Effector memory CD4-positive, alpha-beta T cell (primary cell): ENCODE measurements around the gene CALML5.

Experiments used
- DNase-seq, 3 donors: peaks; one replicate each; pipeline ENCODE4 v3.0.0-alpha.2; 2020
- H3K27ac ChIP-seq: 2 replicates; pipeline ENCODE4 v1.7.0; 2013; ENCODE audit warnings: mild to moderate bottlenecking, low read length, moderate library complexity; ENCODE audit not compliant: insufficient read depth, poor library complexity, severe bottlenecking
- H3K27me3 ChIP-seq: replicated peaks from 2 replicates; pipeline ENCODE4 v1.7.0; 2013; ENCODE audit warnings: mild to moderate bottlenecking, low read length; ENCODE audit not compliant: insufficient read depth, control insufficient read depth, poor library complexity, severe bottlenecking
- H3K36me3 ChIP-seq: 2 replicates; pipeline ENCODE4 v1.7.0; 2013; ENCODE audit warnings: mild to moderate bottlenecking, low read length, moderate library complexity; ENCODE audit not compliant: control insufficient read depth, insufficient read depth
- H3K4me1 ChIP-seq: 2 replicates; pipeline ENCODE4 v1.7.0; 2013; ENCODE audit warnings: low read length, mild to moderate bottlenecking; ENCODE audit not compliant: control insufficient read depth, insufficient read depth, poor library complexity, severe bottlenecking
- H3K4me3 ChIP-seq: 2 replicates; pipeline ENCODE4 v1.7.0; 2013; ENCODE audit warnings: low read length, low read depth, mild to moderate bottlenecking; ENCODE audit not compliant: insufficient read depth, poor library complexity, severe bottlenecking
- H3K9me3 ChIP-seq: 2 replicates; pipeline ENCODE4 v1.7.0; 2013; ENCODE audit warnings: mild to moderate bottlenecking, low read length, moderate library complexity; ENCODE audit not compliant: control insufficient read depth
- total RNA-seq, 3 donors: gene quantifications; one replicate each; lab custom pipeline; 2026; lab: John Stamatoyannopoulos, UW

The CALML5 gene, protein sequence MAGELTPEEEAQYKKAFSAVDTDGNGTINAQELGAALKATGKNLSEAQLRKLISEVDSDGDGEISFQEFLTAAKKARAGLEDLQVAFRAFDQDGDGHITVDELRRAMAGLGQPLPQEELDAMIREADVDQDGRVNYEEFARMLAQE
- total RNA-seq, result 0 reads per million in 3 donors

DNA sequence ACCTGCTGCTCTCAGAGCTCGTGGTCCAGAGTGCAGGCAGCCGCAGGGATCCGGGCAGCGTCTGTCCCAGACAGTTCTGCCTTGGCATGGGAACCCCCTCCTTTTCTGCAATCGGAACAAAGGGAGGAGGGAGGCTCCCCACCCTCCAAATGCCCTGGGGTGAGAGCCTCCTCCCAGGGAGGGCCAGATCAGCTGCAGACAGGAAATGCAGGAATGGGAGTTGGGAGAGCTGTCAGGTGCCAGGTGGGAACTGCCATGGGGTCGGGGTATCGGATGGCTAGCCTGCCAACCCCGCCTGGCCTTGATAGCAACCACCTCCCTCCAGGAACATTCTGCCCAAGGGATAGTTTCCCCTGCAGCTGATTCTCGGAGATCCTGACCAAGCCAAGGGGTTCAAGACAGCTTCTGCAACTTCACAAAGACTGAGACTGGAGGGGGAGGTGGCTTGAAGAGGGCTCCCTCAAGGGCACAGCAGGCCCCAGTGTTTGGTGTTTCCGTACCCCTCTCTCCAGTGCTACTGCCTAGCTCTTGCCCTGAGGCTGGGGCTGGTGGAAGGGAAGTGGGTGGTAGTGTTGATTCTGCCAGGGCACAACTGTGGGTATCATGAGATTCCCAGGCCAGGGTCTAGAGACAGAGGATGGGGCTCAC is at the start of gene CALML5:
Gene CALML5 (minus strand): TSS at position 78 of the 648 bp plus-strand sequence. CDS start 132 bp downstream, outside the sequence.
- DNase-seq, result no peak
- Histone ChIP-seq H3K36me3 (no peaks in the 10 kb centered on the region), H3K4me1 (no peaks in the 10 kb centered on the region), H3K9me3 (no peaks in the 10 kb centered on the region), H3K4me3 (no peak within 1 kb of the TSS), H3K27me3 (no peaks in the 10 kb centered on the region), H3K27ac (no peak within 1 kb of the TSS)

GRCh38 chr10:5547931-5548660 is 48.7 kb upstream of the CALML5 start:
- DNase-seq, result no peak
- Histone ChIP-seq H3K4me1 (peaks cover 15% of the 10 kb centered on the region), H3K36me3 (no peaks in the 10 kb centered on the region), H3K27ac (no peak overlapping the region), H3K9me3 (no peaks in the 10 kb centered on the region), H3K27me3 (no peaks in the 10 kb centered on the region), H3K4me3 (no peak overlapping the region)

DNA sequence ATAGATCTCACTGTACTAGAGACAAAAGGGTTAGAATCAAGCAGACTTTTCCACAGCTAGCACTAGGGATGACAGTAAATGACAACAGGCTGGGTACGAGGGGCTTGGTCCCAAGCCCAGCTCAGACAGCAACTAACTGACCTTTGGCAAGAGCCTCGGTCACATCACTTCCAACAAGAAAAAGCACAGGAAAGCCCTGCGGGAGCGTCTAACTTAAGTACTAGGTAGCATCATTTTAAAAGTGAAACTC is 48.2 kb upstream of the CALML5 start:
- Histone ChIP-seq H3K27me3 (no peaks in the 10 kb centered on the region), H3K4me3 (no peak overlapping the region), H3K27ac (no peak overlapping the region), H3K9me3 (no peaks in the 10 kb centered on the region), H3K36me3 (no peaks in the 10 kb centered on the region), H3K4me1 (peaks cover 11% of the 10 kb centered on the region)
- no peak for DNase-seq

GRCh38 chr10:5546891-5547680 is 47.7 kb upstream of the CALML5 start:
- H3K4me1 ChIP-seq, result peaks cover 6% of the 10 kb centered on the region
- H3K4me3 ChIP-seq, result no peak overlapping the region
- no peak overlapping the region for H3K27ac ChIP-seq
- no peaks in the 10 kb centered on the region for H3K27me3 ChIP-seq
- no peaks in the 10 kb centered on the region for H3K36me3 ChIP-seq
- no peak for DNase-seq
- no peaks in the 10 kb centered on the region for H3K9me3 ChIP-seq

DNA sequence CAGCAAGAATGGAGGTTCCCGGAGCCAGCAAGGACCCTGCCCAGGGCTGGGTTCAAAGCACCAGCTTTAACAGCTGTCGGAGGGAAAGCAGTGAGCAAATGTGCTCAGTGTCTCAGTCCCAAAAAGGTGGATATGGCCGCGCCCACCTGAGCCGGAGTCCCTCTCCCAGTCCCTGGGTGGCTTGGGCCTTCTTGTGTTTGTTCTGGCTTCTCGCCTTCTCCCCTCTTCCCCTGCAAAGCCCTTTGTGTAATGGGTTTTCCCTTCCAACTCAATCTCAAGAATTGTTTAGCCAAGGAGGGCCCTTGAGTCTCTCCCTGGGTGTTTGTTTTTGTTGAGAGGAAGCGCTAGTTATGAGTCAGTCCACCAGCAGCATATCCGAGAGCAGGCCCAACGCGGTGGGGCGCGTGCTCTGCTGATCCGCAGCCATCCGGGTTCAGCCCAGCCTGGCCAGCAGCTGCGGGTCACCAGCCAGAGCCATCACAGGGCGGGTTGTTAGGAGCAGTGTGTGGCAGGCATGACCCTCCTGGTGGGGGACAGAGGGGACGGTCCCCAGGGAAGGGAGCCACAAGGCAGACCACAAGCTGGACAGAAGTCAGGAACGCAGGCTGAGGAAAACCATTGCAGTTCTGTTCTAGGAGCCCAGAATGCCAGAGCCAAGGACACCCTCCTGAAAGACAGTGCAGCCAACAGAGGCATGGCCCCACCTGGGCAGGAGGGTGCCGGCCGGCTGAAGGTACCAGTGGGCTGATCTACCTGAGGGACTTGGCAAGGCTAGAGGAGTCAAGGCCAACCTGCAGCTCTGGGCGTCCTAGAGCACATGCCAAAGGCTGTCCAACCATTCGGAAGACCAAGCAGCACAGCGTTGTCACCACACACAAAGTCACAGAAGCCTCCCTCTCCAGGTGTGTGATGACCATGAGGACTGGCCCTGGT is 46.7 kb upstream of the CALML5 start:
- H3K4me3 ChIP-seq, result no peak overlapping the region
- DNase-seq, result no peak
- H3K27ac ChIP-seq, result no peak overlapping the region
- no peaks in the 10 kb centered on the region for H3K36me3 ChIP-seq
- no peaks in the 10 kb centered on the region for H3K27me3 ChIP-seq
- H3K4me1 ChIP-seq, result no peaks in the 10 kb centered on the region
- no peaks in the 10 kb centered on the region for H3K9me3 ChIP-seq

- no peaks in the 10 kb centered on the region for H3K4me1 ChIP-seq
- no peaks in the 10 kb centered on the region for H3K27me3 ChIP-seq
- H3K9me3 ChIP-seq, result no peaks in the 10 kb centered on the region
- no peaks in the 10 kb centered on the region for H3K36me3 ChIP-seq
- H3K4me3 ChIP-seq, result no peak overlapping the region
- H3K27ac ChIP-seq, result no peak overlapping the region
- DNase-seq, result no peak
These were observed 46.0 kb upstream of the CALML5 start for GRCh38 chr10:5545426-5545777.

- Histone ChIP-seq H3K9me3 (no peaks in the 10 kb centered on the region), H3K4me1 (no peaks in the 10 kb centered on the region), H3K27ac (no peak overlapping the region), H3K36me3 (no peaks in the 10 kb centered on the region), H3K27me3 (no peaks in the 10 kb centered on the region), H3K4me3 (no peak overlapping the region)
- DNase-seq, result no peak
These were observed 45.6 kb upstream of the CALML5 start for GRCh38 chr10:5545011-5545410.

DNA sequence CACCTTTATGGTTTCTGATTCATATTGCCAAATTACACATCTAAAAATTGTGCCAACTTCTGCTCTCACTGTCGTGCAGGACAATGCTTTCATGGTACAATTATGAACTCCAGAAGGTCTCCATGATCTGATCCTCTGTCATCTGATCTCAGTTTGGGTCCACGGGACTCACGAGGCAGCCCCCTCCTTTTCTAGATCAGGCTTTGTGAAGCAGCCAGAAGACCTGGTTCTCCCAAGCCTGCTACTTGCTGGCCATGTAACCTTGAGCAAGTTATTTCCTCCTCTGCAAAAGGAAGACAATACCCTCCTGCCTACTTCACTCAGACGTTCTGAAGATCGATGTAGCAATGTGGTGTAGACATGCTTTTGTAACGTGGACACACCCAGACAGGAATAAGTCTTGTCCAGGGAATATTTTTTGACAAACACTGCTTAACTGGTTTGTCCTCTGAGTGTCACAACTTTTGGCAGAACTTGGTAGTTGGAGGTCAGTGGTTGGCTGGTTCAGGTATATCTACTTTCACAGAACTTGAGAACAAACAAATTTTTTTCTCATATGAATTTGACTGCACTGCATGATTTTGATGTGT is 44.9 kb upstream of the CALML5 start:
- H3K27me3 ChIP-seq, result no peaks in the 10 kb centered on the region
- no peak overlapping the region for H3K27ac ChIP-seq
- H3K36me3 ChIP-seq, result no peaks in the 10 kb centered on the region
- no peaks in the 10 kb centered on the region for H3K4me1 ChIP-seq
- H3K4me3 ChIP-seq, result no peak overlapping the region
- H3K9me3 ChIP-seq, result no peaks in the 10 kb centered on the region
- DNase-seq, result no peak

- no peak for DNase-seq
- Histone ChIP-seq H3K4me3 (no peak overlapping the region), H3K9me3 (no peaks in the 10 kb centered on the region), H3K27ac (no peak overlapping the region), H3K36me3 (no peaks in the 10 kb centered on the region), H3K27me3 (no peaks in the 10 kb centered on the region), H3K4me1 (no peaks in the 10 kb centered on the region)
These were observed 44.3 kb upstream of the CALML5 start for GRCh38 chr10:5543623-5544022.
